PFSK-1 (cell line): ENCODE results near the gene OR10X1.

ENCODE experiments used
- FOXP2 ChIP-seq: optimal IDR thresholded peaks from 2 replicates; pipeline ENCODE3; 2011; ENCODE audit warnings: borderline replicate concordance, control low read depth, inconsistent platforms; ENCODE audit not compliant: insufficient read depth; ENCODE audit errors: extremely low read length, extremely low read depth
- POLR2AphosphoS5 ChIP-seq: IDR thresholded peaks from 2 replicates; pipeline ENCODE4 v1.6.1; 2012; ENCODE audit warnings: low read depth, mild to moderate bottlenecking, control low read depth, low read length, moderate library complexity
- SIN3A ChIP-seq: IDR thresholded peaks from 2 replicates; pipeline ENCODE4 v1.6.1; 2012; ENCODE audit warnings: mild to moderate bottlenecking, low read length, moderate library complexity, borderline replicate concordance; ENCODE audit not compliant: insufficient read depth
- TAF1 ChIP-seq: IDR thresholded peaks from 2 replicates; pipeline ENCODE4 v1.6.1; 2012; ENCODE audit warnings: low read length, control low read depth, borderline replicate concordance; ENCODE audit not compliant: insufficient read depth
- TF ChIP-seq, protein P1 (sequence below), 2 experiments: IDR thresholded peaks; 2 replicates each; pipeline versions ENCODE4 v1.6.1 to v1.8.0; 2011 to 2012; ENCODE audit warnings: low read depth in 2 of 2, low read length in 2 of 2, control low read depth in 1 of 2, inconsistent platforms in 1 of 2, mild to moderate bottlenecking in 1 of 2, moderate library complexity in 1 of 2; ENCODE audit not compliant: insufficient read depth in 1 of 2

Gene OR10X1

DNA sequence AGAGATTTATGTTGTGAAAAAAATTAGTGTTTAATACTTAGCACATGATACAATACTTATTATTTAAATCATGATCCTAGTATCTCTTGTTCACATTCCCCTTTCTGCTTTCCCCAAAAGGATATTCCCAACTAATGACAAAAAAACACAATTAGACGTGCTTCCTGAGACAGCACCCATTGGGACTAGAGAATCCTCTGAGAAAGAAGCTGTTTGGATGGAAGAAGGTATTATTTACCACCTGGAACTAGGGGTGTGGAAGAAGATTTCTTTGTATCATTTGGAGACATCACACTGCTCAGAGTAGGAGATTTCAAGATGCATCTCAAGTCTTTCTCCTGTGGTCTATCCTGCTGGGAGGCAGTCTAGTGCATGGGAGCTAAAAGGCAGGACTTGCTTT, 25.3 kb upstream of the OR10X1 start, which contains the start of gene OR10Z1:
Gene OR10Z1, plus strand, starts transcription at position 301 of the 400 bp plus-strand sequence. CDS start 1,171 bp downstream, outside the sequence.
- no peak for TF ChIP-seq TAF1
- TF ChIP-seq POLR2AphosphoS5 = no peak
- TF ChIP-seq, protein P1, sequence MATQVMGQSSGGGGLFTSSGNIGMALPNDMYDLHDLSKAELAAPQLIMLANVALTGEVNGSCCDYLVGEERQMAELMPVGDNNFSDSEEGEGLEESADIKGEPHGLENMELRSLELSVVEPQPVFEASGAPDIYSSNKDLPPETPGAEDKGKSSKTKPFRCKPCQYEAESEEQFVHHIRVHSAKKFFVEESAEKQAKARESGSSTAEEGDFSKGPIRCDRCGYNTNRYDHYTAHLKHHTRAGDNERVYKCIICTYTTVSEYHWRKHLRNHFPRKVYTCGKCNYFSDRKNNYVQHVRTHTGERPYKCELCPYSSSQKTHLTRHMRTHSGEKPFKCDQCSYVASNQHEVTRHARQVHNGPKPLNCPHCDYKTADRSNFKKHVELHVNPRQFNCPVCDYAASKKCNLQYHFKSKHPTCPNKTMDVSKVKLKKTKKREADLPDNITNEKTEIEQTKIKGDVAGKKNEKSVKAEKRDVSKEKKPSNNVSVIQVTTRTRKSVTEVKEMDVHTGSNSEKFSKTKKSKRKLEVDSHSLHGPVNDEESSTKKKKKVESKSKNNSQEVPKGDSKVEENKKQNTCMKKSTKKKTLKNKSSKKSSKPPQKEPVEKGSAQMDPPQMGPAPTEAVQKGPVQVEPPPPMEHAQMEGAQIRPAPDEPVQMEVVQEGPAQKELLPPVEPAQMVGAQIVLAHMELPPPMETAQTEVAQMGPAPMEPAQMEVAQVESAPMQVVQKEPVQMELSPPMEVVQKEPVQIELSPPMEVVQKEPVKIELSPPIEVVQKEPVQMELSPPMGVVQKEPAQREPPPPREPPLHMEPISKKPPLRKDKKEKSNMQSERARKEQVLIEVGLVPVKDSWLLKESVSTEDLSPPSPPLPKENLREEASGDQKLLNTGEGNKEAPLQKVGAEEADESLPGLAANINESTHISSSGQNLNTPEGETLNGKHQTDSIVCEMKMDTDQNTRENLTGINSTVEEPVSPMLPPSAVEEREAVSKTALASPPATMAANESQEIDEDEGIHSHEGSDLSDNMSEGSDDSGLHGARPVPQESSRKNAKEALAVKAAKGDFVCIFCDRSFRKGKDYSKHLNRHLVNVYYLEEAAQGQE (IDR thresholded peaks at IDR 0.05; ENCODE audit: insufficient read depth in 1 of 2, low read depth in 2 of 2, low read length in 2 of 2) = no peak
- no peak for TF ChIP-seq FOXP2
- no peak for TF ChIP-seq SIN3A

DNA sequence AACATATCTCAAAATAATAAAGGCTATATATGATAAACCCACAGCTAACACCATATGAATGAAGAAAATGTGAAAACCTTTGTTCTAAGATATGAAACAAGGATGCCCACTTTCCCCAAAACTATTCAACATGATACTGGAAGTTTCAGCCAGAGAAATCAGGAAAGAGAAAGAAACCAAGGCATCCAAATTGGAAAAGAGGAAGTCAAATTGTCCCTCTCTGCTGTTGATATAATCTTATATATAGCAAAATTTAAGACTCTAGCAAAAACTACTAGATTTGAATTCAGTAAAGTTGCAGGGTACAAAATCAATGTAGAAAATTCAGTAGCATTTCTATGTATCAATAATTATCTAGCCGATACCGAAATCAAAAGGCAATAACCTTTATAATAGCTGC, 21.0 kb upstream of the OR10X1 start:
- no peak for TF ChIP-seq TAF1
- TF ChIP-seq, protein P1 (IDR thresholded peaks at IDR 0.05; ENCODE audit: insufficient read depth in 1 of 2, low read depth in 2 of 2, low read length in 2 of 2) = no peak
- TF ChIP-seq POLR2AphosphoS5 = no peak
- no peak for TF ChIP-seq SIN3A
- TF ChIP-seq FOXP2 = no peak

GRCh38 chr1:158586942-158587341, 7.2 kb upstream of the OR10X1 start:
- TF ChIP-seq FOXP2 (no peak), POLR2AphosphoS5 (no peak), TAF1 (no peak)
- TF ChIP-seq, protein P1 (IDR thresholded peaks at IDR 0.05; ENCODE audit: insufficient read depth in 1 of 2, low read depth in 2 of 2, low read length in 2 of 2) = no peak

DNA sequence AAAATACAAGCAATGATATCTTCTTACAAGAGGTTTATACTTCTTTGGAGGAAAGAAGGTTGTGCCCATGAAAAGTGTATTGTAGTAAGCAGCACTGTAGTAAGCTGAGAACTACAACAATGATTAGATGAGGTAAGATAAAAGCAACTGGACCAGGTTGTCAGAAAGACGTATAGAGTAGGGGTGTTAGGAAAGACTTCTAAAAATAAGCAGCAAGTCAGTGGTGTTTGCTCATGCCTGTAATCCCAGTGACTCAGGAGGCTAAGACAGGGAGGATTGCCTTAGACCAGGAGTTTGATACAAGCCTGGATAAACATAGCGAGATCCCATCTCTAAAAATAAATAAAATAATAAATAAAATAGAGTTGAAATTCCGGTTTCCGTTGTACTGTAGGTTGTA, 4.3 kb upstream of the OR10X1 start:
- TF ChIP-seq POLR2AphosphoS5 (no peak), SIN3A (no peak), TAF1 (no peak), FOXP2 (no peak)
- TF ChIP-seq, protein P1 (IDR thresholded peaks at IDR 0.05; ENCODE audit: insufficient read depth in 1 of 2, low read depth in 2 of 2, low read length in 2 of 2) = no peak

DNA sequence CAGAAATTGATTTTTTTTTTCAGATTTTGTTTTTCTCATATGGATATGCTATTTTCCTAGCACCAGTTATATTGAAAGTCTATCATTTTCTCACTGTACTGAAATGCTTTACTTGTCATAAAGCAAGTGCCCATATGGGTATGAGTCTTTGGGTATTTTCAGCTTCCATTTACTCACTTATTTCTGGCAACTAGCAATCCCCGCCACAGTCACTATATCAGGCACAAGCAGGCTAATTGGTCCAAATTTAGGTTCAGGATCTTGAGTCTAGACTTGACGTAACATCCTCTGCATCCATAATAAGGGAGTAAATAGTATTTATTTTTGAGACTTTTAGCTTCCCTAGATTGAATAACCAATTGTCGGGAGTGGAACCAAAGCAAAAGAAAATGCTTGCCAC, 2.1 kb downstream of the OR10X1 start:
- TF ChIP-seq POLR2AphosphoS5 (no peak), SIN3A (no peak), TAF1 (no peak), FOXP2 (no peak)
